ENCODE results near the gene TFF1.

The TFF1 gene

DNA sequence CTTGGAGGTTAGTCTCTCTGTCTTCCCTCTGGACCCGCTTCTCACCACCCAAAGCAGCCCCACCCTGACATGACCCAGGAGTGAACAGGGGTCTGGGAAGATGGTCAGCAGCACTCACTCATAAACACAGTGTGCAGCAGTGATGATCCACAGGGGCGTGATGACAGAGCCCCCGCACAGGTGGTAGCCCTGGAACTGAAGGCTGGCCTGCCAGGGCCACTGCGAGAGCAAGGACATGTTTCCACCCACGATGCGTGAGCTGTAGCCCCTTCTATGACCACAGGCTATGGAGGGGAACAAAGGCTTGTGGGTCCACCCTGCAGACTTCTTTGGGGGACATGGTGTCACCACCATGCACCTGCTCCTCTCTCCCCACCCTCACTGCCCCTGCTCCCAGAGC, 16.6 kb upstream of the TFF1 start:
- no peak for DNase-seq (ENCODE audit: low read depth in 2 of 2)

DNA sequence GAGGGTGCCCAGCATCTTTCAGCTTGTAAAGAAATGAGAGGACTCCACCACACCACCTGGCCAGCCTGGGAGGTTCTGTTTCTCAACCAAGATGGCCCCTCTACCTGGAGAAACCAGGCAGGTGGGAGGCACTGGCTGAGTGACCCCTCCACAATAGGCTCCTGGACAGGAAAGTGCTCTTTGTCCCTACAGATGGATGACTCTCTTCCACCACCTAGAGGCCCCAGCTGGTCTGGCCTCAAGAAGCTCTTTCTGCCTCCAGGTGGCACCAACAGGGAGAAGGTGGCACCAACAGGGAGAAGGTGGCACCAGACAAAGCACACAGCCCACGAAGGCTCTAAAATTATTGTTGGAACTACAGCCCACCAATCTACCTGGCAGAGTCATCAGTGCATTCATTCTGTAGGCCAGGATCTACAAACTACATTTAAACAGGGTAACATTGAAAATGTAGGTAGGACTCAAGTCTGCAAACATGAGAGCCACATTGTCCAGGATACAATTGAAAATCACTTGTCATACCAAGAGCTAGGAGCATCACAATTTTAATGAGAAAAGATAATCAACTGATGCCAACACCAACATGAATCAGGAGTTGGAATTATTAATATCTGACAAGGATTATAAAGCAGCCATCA, 15.1 kb upstream of the TFF1 start:
- peak in 1 of 2 donors; percentile 36 for DNase-seq (ENCODE audit: low read depth in 2 of 2)

DNA sequence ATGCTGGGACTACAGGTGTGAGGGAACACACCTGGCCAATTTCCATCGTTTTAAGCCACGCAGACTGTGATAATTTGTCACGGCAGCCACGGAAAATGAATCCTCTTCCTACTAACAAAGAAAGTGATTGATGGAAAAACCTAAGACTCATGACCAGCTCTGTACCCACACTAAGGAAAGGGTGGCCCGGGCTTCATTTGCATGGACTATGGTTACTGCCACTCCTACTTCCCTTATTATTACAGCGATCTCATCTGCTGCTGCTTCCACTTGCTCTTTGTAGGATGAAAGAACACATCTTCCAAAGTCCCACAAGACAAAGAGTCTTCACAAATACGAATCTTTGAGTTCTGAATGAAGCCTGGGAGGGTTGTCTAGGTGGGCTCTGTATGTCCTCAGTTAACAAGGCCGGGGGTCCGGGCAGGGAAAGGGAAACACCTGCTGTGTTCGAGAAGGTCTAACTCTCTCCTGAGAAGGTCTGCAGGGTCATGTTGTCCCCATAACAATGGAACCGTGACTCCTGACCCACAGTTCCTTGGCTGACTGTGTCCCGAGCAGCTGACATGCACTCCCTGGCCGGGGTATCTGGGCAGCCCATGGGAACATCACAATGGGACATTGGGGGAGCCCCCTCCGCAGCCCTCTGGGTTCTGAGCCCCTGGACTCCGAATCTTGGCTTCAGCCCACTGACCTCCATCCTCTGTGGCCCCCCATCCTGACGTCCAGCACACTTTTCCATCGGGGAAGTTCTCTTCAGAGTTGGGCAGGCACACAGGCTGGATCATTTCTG, 13.3 kb upstream of the TFF1 start:
- DNase-seq (ENCODE audit: low read depth in 2 of 2): no peak

GRCh38 chr21:42378418-42378817, 12.1 kb upstream of the TFF1 start:
- DNase-seq (ENCODE audit: low read depth in 2 of 2): no peak

DNA sequence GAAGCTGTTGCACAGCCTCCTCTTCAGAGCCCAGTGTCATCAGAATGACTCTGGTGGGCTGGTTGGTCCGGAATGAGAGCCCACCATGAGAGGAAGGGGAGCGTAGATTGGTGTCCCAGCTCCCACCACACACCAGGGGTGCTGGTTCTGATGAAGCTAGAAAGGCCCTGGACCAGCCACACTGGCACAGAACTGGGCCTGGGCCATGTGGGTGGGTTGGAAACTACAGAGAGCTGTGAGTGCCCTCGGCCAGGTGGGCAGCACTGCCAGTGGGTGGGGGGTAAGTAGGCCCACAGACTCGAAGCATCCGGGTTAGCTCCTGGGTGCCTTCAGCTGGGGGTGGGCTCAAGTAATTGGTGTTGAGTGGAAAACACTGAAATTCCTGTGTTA, 11.6 kb upstream of the TFF1 start:
- DNase-seq (ENCODE audit: low read depth in 2 of 2): no peak

- no peak for DNase-seq (ENCODE audit: low read depth in 2 of 2)
Observed at GRCh38 chr21:42377211-42377950, 11.0 kb upstream of the TFF1 start.

DNA sequence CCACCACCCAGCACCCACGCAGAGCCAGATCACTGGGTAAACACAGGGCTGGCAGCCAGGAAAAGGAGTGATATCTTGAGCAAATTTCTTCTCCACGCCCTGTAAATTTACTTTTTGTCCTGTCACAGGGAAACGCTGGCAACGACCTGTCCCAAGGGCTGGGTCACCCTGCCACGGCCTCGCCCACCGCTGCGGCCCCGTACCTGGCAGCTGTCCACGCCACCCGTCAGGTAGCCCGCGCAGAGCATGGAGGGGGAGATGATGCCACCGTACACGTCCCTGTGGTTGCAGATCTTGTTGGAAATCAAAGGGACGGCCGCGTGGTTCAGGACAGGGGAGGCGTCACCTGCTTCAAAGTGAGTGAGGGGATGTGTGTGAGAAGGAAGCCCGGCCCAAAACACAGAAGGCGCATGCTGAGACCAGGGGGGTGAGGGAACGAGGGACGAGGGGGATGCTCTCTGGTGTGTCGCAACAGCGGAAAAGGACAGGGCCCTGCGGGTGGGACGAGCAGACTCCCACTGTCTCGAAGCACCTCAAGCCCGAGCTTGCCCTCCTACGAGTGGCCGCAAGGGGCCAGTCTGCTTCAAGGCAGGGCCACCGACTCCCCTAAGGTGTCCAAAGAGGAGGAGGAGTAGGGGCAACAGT, 10.1 kb upstream of the TFF1 start:
- no peak for DNase-seq (ENCODE audit: low read depth in 2 of 2)

DNA sequence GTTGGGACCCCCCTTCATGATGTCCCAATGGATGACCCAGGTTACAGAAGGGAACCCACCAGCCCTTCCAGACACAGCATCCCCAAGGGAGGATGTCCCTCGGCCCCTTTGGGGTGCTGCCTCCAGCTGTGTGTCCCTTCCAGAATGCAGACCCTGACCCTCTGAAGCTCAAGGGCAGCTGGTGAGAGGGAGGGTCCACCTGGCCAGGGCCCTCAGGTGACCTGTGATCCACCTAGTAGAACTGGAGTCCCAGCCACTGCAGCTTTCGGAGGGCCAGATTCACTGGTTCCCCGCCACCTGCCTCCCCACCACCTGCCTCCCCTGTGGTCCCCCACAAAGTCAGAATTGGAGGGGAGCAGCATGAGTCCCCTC, 9.6 kb upstream of the TFF1 start:
- no peak for DNase-seq (ENCODE audit: low read depth in 2 of 2)

DNA sequence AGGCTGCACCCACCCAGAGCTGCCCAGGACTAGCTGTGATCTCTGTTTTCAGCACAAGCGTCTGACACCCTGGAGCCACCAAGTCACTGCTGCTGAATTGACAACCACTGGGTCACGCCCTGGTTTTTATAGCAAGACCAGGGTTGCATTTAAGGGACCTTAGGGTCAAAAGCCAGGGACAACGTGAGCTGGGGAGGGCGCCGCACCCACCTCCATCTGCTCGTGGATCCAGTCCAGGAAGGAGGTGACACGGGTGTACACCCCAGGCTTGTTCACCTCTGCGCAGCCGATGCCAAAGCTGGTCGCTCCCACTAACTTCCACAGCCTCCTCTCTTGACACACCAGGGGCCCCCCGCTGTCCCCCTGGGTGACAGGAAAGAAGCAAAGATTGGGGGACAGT, 9.2 kb upstream of the TFF1 start:
- DNase-seq (ENCODE audit: low read depth in 2 of 2): no peak

DNA sequence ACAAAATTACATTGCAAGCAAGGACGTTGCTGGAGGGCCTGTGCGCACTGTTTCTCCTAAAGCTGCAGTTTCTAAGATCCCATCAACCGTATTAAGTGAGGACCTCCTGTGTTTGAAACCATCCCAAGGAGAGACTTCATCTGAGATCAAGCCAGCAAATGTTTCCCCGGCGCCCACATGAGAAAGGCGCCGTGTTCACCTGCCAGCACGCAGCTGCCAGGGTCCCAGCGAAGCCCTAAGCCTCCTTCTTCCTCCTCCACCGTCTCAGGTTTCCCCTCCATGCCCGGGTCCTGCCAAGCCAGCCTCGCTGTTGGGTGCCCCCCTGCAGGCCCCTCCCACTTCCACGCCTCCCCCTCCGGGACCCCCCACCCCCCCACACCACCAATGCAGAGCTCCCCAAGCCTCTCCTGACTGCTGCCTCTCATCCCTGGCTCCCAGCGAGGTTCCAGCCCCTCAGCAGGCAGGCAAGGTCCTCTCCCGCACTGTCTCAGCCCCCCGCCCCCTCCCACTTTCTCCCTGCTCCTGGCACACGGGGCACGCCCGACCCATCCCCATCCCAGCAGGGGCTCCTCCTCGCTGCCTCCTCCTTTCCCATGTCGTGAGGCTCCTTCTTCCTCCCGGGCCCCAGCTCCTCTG, 8.6 kb upstream of the TFF1 start:
- peak in 1 of 2 donors; percentile 8 for DNase-seq (ENCODE audit: low read depth in 2 of 2)

GRCh38 chr21:42374457-42374856, 8.1 kb upstream of the TFF1 start:
- no peak for DNase-seq (ENCODE audit: low read depth in 2 of 2)

- no peak for DNase-seq (ENCODE audit: low read depth in 2 of 2)
Observed at GRCh38 chr21:42373908-42374455, 7.6 kb upstream of the TFF1 start.

DNA sequence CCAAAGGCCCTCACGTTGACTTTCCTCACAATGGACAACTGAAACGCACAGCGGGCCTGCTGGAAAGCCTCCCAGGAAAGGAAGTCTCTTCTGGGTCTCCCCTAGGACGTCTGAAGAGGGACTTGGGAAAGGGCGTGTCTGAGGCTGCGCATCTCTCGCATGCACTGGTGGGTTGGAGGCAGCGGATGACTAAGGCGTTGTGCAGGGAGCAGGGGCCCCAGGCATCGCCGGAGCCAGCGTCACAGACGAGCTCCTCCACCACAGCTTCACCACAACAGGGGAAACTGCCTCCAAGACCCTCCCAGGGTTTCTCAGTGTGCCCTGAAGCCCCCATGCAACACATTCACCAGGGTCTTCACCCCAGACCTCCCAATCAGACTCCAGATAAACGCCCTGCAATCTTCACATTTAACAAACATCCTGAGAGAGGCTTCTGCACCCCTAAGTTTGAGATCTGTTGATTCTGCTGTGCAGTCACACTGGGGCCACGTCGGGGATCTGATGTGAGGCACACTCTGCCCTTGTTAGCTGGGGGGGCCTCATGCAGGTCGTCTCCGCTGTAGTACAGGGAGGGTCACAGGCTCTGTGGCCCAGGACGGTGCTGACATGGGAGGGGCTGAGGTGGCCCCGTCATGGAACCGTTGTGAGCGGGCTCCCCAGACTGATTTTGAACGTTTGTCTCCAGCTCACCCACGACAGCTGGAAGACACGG, 7.0 kb upstream of the TFF1 start:
- DNase-seq (ENCODE audit: low read depth in 2 of 2): peak in 1 of 2 donors; percentile 56

DNA sequence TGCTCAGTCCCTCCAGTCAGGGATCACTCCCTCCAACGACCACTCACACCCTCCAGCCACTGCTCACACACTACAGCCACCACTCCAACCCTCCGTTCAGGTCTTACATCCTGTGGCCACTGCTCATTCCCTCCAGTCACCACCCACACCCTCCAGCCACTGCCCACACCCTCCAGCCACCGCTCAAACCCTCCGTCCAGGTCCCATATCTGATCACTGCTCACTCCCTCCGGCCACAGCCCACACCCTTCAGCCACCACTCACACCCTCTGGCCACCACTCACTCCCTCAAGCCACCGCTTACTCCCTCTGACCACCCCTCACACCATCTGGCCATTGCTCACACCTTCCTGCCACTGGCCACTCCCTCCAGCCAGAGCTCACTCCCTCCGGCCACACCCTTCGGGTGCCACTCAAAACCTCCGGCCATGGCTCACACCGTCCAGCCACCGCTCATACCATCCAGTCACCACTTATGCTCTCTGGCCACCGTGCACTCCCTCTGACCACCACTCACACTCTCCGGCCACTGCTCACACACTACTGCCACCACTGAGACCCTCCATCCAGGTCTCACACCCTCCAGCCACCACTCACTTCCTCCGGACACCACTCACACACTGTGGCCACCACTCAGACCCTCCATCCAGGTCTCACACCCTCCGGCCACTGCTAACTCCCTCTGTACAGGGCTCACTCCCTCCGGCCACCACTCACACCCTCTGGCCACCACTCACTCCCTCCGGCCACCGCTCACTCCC, 4.7 kb upstream of the TFF1 start:
- no peak for DNase-seq (ENCODE audit: low read depth in 2 of 2)

DNA sequence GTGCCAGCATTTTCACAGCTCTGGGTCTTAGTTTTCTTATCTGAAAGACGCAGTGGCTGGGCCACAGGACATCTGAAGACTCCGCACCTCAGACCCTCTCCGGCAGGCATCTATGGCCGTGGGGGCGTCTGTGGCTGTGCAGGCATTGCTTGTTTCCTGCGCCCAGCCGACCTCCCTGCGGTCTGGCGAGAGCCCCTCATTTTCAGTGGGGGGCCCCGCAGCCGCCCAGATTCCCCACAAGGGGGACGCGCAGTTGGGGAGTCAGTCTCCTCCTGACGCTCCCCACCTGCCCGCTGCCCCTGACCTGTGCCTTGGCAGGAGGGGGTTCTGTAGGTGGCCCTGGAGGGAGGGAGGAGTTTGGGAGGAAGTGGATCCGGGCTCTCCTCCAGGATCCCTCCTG, 3.5 kb upstream of the TFF1 start:
- DNase-seq (ENCODE audit: low read depth in 2 of 2): no peak

DNA sequence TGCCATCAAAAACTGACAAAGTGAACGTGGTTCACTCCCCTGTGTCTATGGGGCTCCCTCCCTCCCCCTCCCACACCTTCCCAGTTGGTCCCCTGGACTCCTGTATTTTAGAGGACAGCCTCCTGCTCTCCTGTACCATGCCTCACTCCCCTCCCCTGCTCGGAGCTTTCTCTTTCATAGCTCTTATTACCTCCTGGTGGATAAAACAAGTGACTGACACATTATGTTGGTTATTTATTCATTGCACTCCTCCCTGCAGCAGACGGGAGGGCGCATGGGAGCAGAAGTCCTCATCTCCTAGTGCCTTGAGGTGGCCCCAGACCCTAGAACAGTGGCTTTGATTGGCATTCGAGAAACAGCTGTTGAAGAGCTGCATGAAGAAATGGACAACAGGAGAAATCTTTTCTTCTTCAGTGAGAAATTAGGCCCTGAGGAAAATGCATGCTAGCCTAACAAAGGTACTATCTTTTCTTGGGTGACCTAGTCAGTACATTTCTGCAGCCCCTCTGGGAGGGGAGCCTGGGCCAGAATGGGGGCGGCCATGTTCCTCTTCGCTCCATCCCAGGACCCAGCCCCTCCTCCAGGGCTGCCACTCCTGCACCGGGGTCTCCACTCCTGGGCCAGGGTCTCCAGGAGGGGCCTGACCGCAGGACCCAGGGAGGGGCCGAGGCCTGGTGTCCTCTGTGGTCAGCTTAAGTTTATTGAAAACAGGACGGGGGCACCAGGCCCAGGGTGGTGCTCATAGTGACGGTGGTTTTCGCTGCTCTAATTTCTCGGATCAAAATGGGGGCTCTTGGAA, 1.2 kb upstream of the TFF1 start:
- no peak for DNase-seq (ENCODE audit: low read depth in 2 of 2)

DNA sequence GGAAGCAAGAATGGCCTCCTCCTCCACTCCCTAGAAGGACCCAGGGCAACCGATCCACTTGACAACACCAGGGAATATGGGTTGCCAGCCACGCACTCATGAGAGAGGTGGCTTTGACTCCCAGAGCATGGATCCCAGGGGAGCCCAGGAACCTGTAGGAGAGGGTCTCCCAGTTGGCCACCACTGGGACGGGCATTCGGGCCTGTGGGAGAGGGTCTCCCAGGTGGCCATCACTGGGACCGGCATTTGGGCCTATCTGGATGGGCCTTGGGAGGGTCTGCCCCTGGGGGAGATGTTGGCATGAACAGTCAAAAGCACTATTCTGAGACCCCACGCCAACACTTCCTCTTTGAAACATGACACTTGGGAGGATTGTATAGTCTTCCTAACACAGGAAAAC, 565 bp downstream of the TFF1 start:
- DNase-seq (ENCODE audit: low read depth in 2 of 2): no peak

- DNase-seq (ENCODE audit: low read depth in 2 of 2): no peak
Observed at GRCh38 chr21:42364304-42364865, 1.9 kb downstream of the TFF1 start.

- DNase-seq (ENCODE audit: low read depth in 2 of 2): no peak
Observed at GRCh38 chr21:42363312-42363711, 3.0 kb downstream of the TFF1 start.
